AG04450 (cell line): Measurements from ENCODE around the gene TRIAP1. TPM values are rescaled to one million over a fixed set of nuclear protein-coding genes. Genes with fewer than 3 reads are reported as not detected.

Source experiments
- CTCF ChIA-PET: fragments of 300-600, 350-600 bp; formaldehyde crosslinking; extraction: SDS; loops from one replicate; lab custom pipeline; 2022; ENCODE audit warnings: antibody characterized with exemption, inconsistent platforms; lab: Charles Lee
- POLR2A ChIA-PET: fragments of 350-600 bp; formaldehyde crosslinking; extraction: SDS; loops from one replicate; lab custom pipeline; 2021; ENCODE audit warnings: antibody characterized with exemption, inconsistent platforms; lab: Yijun Ruan, JAX
- DNase-seq: peaks from one replicate; pipeline ENCODE4 v3.0.0-alpha.2; 2011; ENCODE audit warnings: low read depth, low spot score
- H3K27ac ChIP-seq: one replicate; pipeline ENCODE4 v1.5.1; 2012; ENCODE audit warnings: low read depth, low read length, control low read depth
- H3K27me3 ChIP-seq: one replicate; pipeline ENCODE4 v1.6.0; 2012; ENCODE audit warnings: low read length; ENCODE audit not compliant: control insufficient read depth, insufficient read depth
- H3K4me3 ChIP-seq: 2 replicates; pipeline ENCODE4 v1.5.1; 2011; ENCODE audit warnings: mild to moderate bottlenecking, low read depth, low read length, control low read depth
- H3K9me3 ChIP-seq: 2 replicates; pipeline ENCODE4 v1.5.1; 2012; ENCODE audit warnings: low read length; ENCODE audit not compliant: control insufficient read depth, insufficient read depth
- CTCF ChIP-seq: IDR thresholded peaks from 2 replicates; pipeline ENCODE4 v1.5.1; 2011; ENCODE audit warnings: low read depth, low read length, control low read depth, inconsistent platforms
- polyA minus RNA-seq: library from RNA; depleted of rRNA, polyadenylated mRNA; stranded (reverse); fragments of >200 nt; gene quantifications from 2 replicates; pipeline ENCODE4 v1.2.3, GENCODE V29; 2011; rRNA and poly(A)+ RNA removed
- polyA plus RNA-seq: library from polyadenylated mRNA; depleted of rRNA; stranded (reverse); fragments of >200 nt; gene quantifications from 2 replicates; pipeline ENCODE4 v1.2.3, GENCODE V29; 2011; rRNA removed

The TRIAP1 gene
- polyA plus RNA-seq (56.2 and 70.7 TPM in 2 replicates), polyA minus RNA-seq (9.1 and 14.8 TPM in 2 replicates)

- TF ChIP-seq CTCF = no peak
- CTCF ChIA-PET = interaction anchor here (1.3 kb wide), 1 partner anchor 144 kb away, joined by 3 read pairs; the partner anchor contains the start of gene SIRT4
- POLR2A ChIA-PET = interaction anchor here (0.6 kb wide), 1 partner anchor 124 kb away, joined by 5 read pairs; no protein-coding TSS in a partner anchor
- Histone ChIP-seq H3K27ac (peak within 1 kb of the TSS; percentile 57), H3K4me3 (peak within 1 kb of the TSS; percentile 100), H3K9me3 (no peaks in the 10 kb centered on the region; the same call in 1 of the 2 replicates), H3K27me3 (no peaks in the 10 kb centered on the region)
- no peak for DNase-seq
These were observed at the start of gene TRIAP1, which contains the start of gene GATC for GRCh38 chr12:120445911-120446843. Gene TRIAP1 (minus strand): TSS chr12:120446384. CDS start chr12:120446372, 12 bp downstream. Gene GATC (plus strand): TSS chr12:120446444. CDS start chr12:120446481, 37 bp downstream.

DNA sequence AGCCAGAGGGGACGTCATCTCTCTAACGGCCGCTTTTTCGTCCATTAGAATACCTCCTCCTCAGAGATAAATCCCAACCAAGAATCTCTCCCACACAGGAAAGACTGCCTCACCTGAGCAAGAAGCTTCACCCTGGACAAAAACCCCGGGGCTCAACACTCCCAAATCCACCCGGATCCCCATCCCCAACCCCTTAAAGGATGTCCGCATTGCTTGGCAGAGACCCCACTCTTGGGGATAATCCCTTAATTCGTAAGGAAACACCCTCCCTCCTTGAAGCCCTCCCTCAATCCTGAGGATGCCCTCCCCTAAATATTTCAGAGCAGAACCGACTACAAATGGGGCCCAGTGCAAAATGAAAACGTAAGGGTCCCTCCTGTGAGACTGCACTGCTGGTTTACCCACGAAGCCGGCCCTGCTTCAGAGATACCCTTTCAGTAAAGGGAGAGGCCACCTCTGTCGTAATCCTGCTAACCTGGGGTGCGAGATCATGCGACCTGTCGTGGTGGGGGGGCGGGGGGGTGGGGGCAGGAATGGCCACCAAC lies 49.1 kb upstream of the TRIAP1 start:
- peak overlapping the region; percentile 64 for H3K4me3 ChIP-seq
- no peak for DNase-seq
- H3K27ac ChIP-seq = no peak overlapping the region
- ChIA-PET POLR2A (interaction anchor here (0.5 to 1.9 kb wide), 8 partner anchors 12 to 812 kb away, joined by 3 to 10 read pairs (median 4); partner anchors contain the start of gene COQ5), CTCF (interaction anchor here (0.6 to 2.0 kb wide), 4 partner anchors 26 to 193 kb away, joined by 3 to 10 read pairs (median 4); partner anchors contain the start of genes SIRT4 and SRSF9)
- H3K9me3 ChIP-seq = no peaks in the 10 kb centered on the region
- no peak for TF ChIP-seq CTCF
- no peaks in the 10 kb centered on the region for H3K27me3 ChIP-seq

GRCh38 chr12:120490833-120491512 lies 44.8 kb upstream of the TRIAP1 start:
- Histone ChIP-seq H3K9me3 (no peaks in the 10 kb centered on the region), H3K4me3 (no peak overlapping the region), H3K27me3 (no peaks in the 10 kb centered on the region), H3K27ac (no peak overlapping the region)
- POLR2A ChIA-PET = no interaction called here
- DNase-seq = no peak
- CTCF ChIA-PET = interaction anchor here (0.7 kb wide), 1 partner anchor 21 kb away, joined by 3 read pairs; no protein-coding TSS in a partner anchor
- TF ChIP-seq CTCF = no peak

DNA sequence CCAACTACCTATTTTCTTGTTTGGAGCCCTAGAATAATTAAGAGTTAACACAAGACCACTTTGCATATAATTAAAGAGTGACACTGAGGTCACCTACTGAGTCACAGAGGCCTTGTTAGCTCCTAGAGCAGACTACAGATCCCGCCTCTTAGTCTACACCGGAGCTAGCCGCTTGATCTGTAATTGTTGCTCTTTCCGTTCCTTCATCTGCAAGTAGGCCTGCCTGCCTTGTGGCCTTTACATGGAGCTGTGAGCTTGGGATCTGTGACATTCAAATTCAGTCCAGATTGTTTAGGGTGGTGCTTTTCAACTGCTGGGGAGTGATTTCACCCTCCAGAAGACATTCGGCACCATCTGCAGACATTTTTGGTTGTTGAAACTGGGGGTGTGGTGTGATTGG lies 44.1 kb upstream of the TRIAP1 start:
- no peak for TF ChIP-seq CTCF
- Histone ChIP-seq H3K27me3 (no peaks in the 10 kb centered on the region), H3K9me3 (no peaks in the 10 kb centered on the region), H3K27ac (no peak overlapping the region), H3K4me3 (no peak overlapping the region)
- CTCF ChIA-PET = no interaction called here
- DNase-seq = no peak
- POLR2A ChIA-PET = no interaction called here
